Activated effector memory CD4-positive, alpha-beta T cell treated with anti-CD3 and anti-CD28 coated beads, Interleukin-2, amount 50 U/mL, for 16 hours (primary cell): ENCODE results near the gene BPIFB2.

Experiments used
- DNase-seq: peaks from one replicate; pipeline ENCODE4 v3.0.0-alpha.2; 2020

BPIFB2 gene

GRCh38 chr20:32986331-32986966 lies 21.1 kb upstream of the BPIFB2 start:
- peak; percentile 60 for DNase-seq

- no peak for DNase-seq
Measured at GRCh38 chr20:32987044-32987825, 20.3 kb upstream of the BPIFB2 start.

GRCh38 chr20:32988008-32988407 lies 19.5 kb upstream of the BPIFB2 start:
- DNase-seq: peak; percentile 53

- no peak for DNase-seq
Measured at GRCh38 chr20:32989507-32990283, 17.8 kb upstream of the BPIFB2 start.

GRCh38 chr20:32990426-32990825 lies 17.1 kb upstream of the BPIFB2 start:
- DNase-seq: no peak

GRCh38 chr20:32991383-32991782 lies 16.1 kb upstream of the BPIFB2 start:
- no peak for DNase-seq

- DNase-seq: no peak
Measured at GRCh38 chr20:32991792-32992641, 15.5 kb upstream of the BPIFB2 start.

- DNase-seq: no peak
Measured at GRCh38 chr20:32993496-32994050, 13.9 kb upstream of the BPIFB2 start.

- DNase-seq: no peak
Measured at GRCh38 chr20:32995802-32996201, 11.7 kb upstream of the BPIFB2 start.

- DNase-seq: peak; percentile 38
Measured at GRCh38 chr20:32997431-32997830, 10.1 kb upstream of the BPIFB2 start.

GRCh38 chr20:32999603-33000250 lies 7.8 kb upstream of the BPIFB2 start:
- no peak for DNase-seq

GRCh38 chr20:33000802-33001466 lies 6.6 kb upstream of the BPIFB2 start:
- no peak for DNase-seq

GRCh38 chr20:33002087-33002808 lies 5.3 kb upstream of the BPIFB2 start:
- DNase-seq: no peak

- no peak for DNase-seq
Measured at GRCh38 chr20:33004141-33004751, 3.3 kb upstream of the BPIFB2 start, which contains the start of gene SUN5. Gene SUN5, minus strand, starts transcription at chr20:33004433. Its CDS starts 93 bp downstream, at chr20:33004340.

- DNase-seq: no peak
Measured at GRCh38 chr20:33005132-33005566, 2.4 kb upstream of the BPIFB2 start.

GRCh38 chr20:33005908-33006775 lies 1.4 kb upstream of the BPIFB2 start:
- DNase-seq: no peak

GRCh38 chr20:33006776-33007375 lies 628 bp upstream of the BPIFB2 start:
- no peak for DNase-seq
